HT-29 (cell line): ENCODE data around the gene SCGB2A2. TPM values are rescaled to one million over a fixed set of nuclear protein-coding genes. Genes with fewer than 3 reads are reported as not detected.

Source experiments
- DNase-seq: peaks from one replicate; pipeline ENCODE4 v3.0.0-alpha.2; 2015; ENCODE audit warnings: low spot score
- total RNA-seq: library from RNA; depleted of rRNA; stranded (reverse); fragments of >200 nt; shearing (Covaris generic); gene quantifications from 2 replicates; pipeline ENCODE4 v1.2.3, GENCODE V29; 2014; rRNA removed

Gene SCGB2A2
- total RNA-seq = not detected in 2 replicates

- peak; percentile 19 for DNase-seq
Measured at GRCh38 chr11:62269654-62270278, at the start of gene SCGB2A2. SCGB2A2 (plus strand) TSS chr11:62270158; CDS start chr11:62270217, 59 bp downstream.

GRCh38 chr11:62221498-62221897, 48.5 kb upstream of the SCGB2A2 start:
- DNase-seq = no peak

- DNase-seq = no peak
Measured at GRCh38 chr11:62223095-62223494, 46.9 kb upstream of the SCGB2A2 start.

- no peak for DNase-seq
Measured at GRCh38 chr11:62233730-62234129, 36.2 kb upstream of the SCGB2A2 start.

GRCh38 chr11:62236187-62236586, 33.8 kb upstream of the SCGB2A2 start:
- no peak for DNase-seq

GRCh38 chr11:62237499-62237898, 32.5 kb upstream of the SCGB2A2 start:
- DNase-seq = no peak

- no peak for DNase-seq
Measured at GRCh38 chr11:62238151-62238550, 31.8 kb upstream of the SCGB2A2 start.

- no peak for DNase-seq
Measured at GRCh38 chr11:62241095-62241494, 28.9 kb upstream of the SCGB2A2 start.

GRCh38 chr11:62242021-62242420, 27.9 kb upstream of the SCGB2A2 start, which contains the start of gene SCGB1D2:
SCGB1D2 (plus strand) TSS chr11:62242239; CDS start chr11:62242308, 69 bp downstream.
- DNase-seq = no peak

GRCh38 chr11:62245271-62245753, 24.6 kb upstream of the SCGB2A2 start:
- DNase-seq = peak; percentile 48

- no peak for DNase-seq
Measured at GRCh38 chr11:62251698-62252097, 18.3 kb upstream of the SCGB2A2 start.

- no peak for DNase-seq
Measured at GRCh38 chr11:62253999-62254542, 15.9 kb upstream of the SCGB2A2 start.

- no peak for DNase-seq
Measured at GRCh38 chr11:62256281-62256680, 13.7 kb upstream of the SCGB2A2 start.

GRCh38 chr11:62260261-62260953, 9.6 kb upstream of the SCGB2A2 start:
- no peak for DNase-seq

- no peak for DNase-seq
Measured at GRCh38 chr11:62264004-62264403, 6.0 kb upstream of the SCGB2A2 start.

- no peak for DNase-seq
Measured at GRCh38 chr11:62266558-62266957, 3.4 kb upstream of the SCGB2A2 start.

- DNase-seq = no peak
Measured at GRCh38 chr11:62267050-62267449, 2.9 kb upstream of the SCGB2A2 start.

GRCh38 chr11:62267576-62267975, 2.4 kb upstream of the SCGB2A2 start:
- no peak for DNase-seq

- DNase-seq = no peak
Measured at GRCh38 chr11:62273284-62273683, 3.3 kb downstream of the SCGB2A2 start.

- DNase-seq = no peak
Measured at GRCh38 chr11:62273789-62274275, 3.9 kb downstream of the SCGB2A2 start.

GRCh38 chr11:62280452-62280851, 10.5 kb downstream of the SCGB2A2 start:
- no peak for DNase-seq

GRCh38 chr11:62295504-62295903, 25.5 kb downstream of the SCGB2A2 start:
- peak; percentile 37 for DNase-seq

- no peak for DNase-seq
Measured at GRCh38 chr11:62298975-62299374, 29.0 kb downstream of the SCGB2A2 start, which contains the start of gene SCGB1D4. SCGB1D4 (minus strand) TSS chr11:62299075; CDS start chr11:62299010, 65 bp downstream.
